ENCODE measurements around the gene MED13L.
"Not testable (repeated sequence)": the region's sequence is repeated elsewhere in the genome, so short reads cannot be mapped to it uniquely, and the experiment has no call there.

Gene MED13L

GRCh38 chr12:116288735-116289134 is 11.2 kb upstream of the MED13L start:
- no peaks in the 10 kb centered on the region for H3K27me3 ChIP-seq
- H3K4me1 ChIP-seq, result peaks cover 0 to 4% (median 0%) of the 10 kb centered on the region in 4 donors
- no peaks in the 10 kb centered on the region for H3K9me3 ChIP-seq
- DNase-seq, result no peak
- intact Hi-C loops (cut with DNase I; ENCODE audit: low total_unique reads), result no loop called here
- H3K36me3 ChIP-seq, result no peaks in the 10 kb centered on the region
- no peak overlapping the region for H3K4me3 ChIP-seq
- TF ChIP-seq CTCF (IDR thresholded peaks at IDR 0.05), result no peak
- no peak overlapping the region for H3K27ac ChIP-seq

DNA sequence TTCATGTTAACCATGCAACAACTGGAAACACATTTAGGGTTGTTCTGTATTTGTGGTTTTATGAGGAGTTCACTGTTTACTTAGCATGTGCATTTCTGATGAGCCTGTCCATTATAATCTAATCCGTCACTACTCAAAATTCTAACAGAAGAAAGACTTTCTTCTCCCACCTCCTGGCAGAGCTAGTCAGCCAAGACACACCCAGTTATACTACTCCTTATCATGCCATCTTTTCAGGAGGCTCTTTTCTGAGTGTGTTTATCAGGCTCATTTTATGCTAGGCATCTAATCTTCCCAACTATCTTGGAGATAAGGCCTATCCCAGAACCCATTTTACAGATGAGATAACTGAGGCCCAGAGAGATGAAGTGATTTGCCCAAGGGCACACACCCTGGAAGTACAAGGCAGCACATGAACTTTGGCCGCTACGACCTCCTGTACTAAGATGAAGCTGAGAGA is 10.4 kb upstream of the MED13L start:
- no peak overlapping the region for H3K27ac ChIP-seq
- H3K36me3 ChIP-seq, result no peaks in the 10 kb centered on the region
- no peak for DNase-seq
- intact Hi-C loops (cut with DNase I; ENCODE audit: low total_unique reads), result no loop called here
- no peaks in the 10 kb centered on the region for H3K9me3 ChIP-seq
- no peaks in the 10 kb centered on the region for H3K4me1 ChIP-seq
- no peak overlapping the region for H3K4me3 ChIP-seq
- TF ChIP-seq CTCF (IDR thresholded peaks at IDR 0.05), result no peak
- no peaks in the 10 kb centered on the region for H3K27me3 ChIP-seq

- Histone ChIP-seq H3K36me3 (no peaks in the 10 kb centered on the region), H3K4me3 (no peak overlapping the region), H3K27me3 (no peaks in the 10 kb centered on the region), H3K9me3 (no peaks in the 10 kb centered on the region), H3K4me1 (no peaks in the 10 kb centered on the region), H3K27ac (no peak overlapping the region)
- intact Hi-C loops (cut with DNase I; ENCODE audit: low total_unique reads), result no loop called here
- no peak for TF ChIP-seq CTCF (IDR thresholded peaks at IDR 0.05)
- no peak for DNase-seq
Observed at GRCh38 chr12:116284396-116284795, 6.9 kb upstream of the MED13L start.

DNA sequence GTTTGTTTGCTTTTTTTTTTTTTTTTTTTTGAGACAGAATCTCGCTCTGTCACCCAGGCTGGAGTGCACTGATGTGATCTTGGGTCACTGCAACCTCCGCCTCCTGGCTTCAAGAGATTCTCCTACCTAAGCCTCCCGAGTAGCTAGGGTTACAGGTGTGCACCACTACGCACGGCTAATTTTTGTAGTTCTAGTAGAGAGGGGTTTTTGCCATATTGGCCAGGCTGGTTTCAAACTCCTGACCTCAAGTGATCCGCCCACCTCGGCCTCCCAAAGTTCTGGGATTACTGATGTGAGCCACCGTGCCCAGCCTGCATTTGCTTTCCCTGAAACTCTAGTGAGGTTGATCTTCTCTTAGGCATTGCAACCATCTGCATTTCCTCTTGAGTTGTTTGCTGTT is 6.4 kb upstream of the MED13L start:
- H3K27me3 ChIP-seq; H3K9me3 ChIP-seq; DNase-seq; H3K4me1 ChIP-seq; intact Hi-C loops (cut with DNase I; ENCODE audit: low total_unique reads); H3K36me3 ChIP-seq; H3K4me3 ChIP-seq; H3K27ac ChIP-seq: not testable (repeated sequence)

GRCh38 chr12:116282371-116283286 is 5.1 kb upstream of the MED13L start:
- H3K4me1 ChIP-seq, result peaks cover 0 to 6% (median 2%) of the 10 kb centered on the region in 4 donors
- no peaks in the 10 kb centered on the region for H3K27me3 ChIP-seq
- DNase-seq, result no peak
- intact Hi-C loops (cut with DNase I; ENCODE audit: low total_unique reads), result no loop called here
- no peak for TF ChIP-seq CTCF (IDR thresholded peaks at IDR 0.05)
- no peaks in the 10 kb centered on the region for H3K36me3 ChIP-seq
- H3K27ac ChIP-seq, result no peak overlapping the region
- no peaks in the 10 kb centered on the region for H3K9me3 ChIP-seq
- H3K4me3 ChIP-seq, result no peak overlapping the region

GRCh38 chr12:116280595-116281290 is 3.2 kb upstream of the MED13L start:
- TF ChIP-seq CTCF (IDR thresholded peaks at IDR 0.05), result no peak
- no peaks in the 10 kb centered on the region for H3K36me3 ChIP-seq
- H3K4me1 ChIP-seq, result peaks cover 0 to 6% (median 2%) of the 10 kb centered on the region in 4 donors
- intact Hi-C loops (cut with DNase I; ENCODE audit: low total_unique reads), result no loop called here
- no peak overlapping the region for H3K27ac ChIP-seq
- H3K27me3 ChIP-seq, result no peaks in the 10 kb centered on the region
- no peak overlapping the region for H3K4me3 ChIP-seq
- no peak for DNase-seq
- H3K9me3 ChIP-seq, result no peaks in the 10 kb centered on the region

Measured in tibial artery (tissue), 4 donors.